ENCODE results near the gene R3HDM4.
A peak's percentile ranks its signal among the peaks of the same experiment; 100 is the strongest.
"Not testable (repeated sequence)": the region's sequence is repeated elsewhere in the genome, so short reads cannot be mapped to it uniquely, and the experiment has no call there.

The R3HDM4 gene

DNA sequence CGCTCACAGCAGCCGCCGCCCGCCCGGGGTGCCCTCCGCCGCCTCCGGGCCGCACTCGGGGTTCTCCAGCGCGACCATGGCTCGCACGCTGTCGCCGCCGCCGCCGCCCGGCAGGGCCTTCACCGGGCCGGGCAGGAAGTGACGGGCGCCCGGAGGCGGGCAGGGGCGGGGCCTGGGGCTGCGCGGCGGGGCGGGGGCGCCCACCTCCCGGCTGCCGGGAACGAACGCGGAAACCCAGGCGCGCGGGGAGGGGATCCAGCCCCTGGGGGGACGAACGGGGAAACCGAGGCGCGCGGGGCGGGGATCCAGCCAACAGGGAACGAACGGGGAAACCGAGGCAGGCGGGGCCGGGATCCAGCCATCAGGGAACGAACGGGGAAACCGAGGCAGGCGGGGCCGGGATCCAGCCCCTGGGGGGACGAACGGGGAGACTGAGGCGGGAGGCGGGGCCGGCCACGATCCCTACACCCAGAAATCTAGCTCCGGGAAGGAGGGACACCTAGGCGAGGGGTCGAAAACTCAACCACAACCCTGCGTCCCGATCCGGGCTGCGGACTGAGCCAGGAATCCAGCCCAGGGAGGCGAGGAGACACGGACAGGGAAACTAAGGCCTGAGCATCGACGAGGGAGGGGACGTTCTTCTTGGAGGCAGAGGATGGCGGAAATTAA lies at the start of gene R3HDM4:
R3HDM4 (minus strand) TSS at position 140 of the 669 bp plus-strand sequence; CDS start at position 78, 62 bp downstream.
- peak; percentile 43 for DNase-seq

DNA sequence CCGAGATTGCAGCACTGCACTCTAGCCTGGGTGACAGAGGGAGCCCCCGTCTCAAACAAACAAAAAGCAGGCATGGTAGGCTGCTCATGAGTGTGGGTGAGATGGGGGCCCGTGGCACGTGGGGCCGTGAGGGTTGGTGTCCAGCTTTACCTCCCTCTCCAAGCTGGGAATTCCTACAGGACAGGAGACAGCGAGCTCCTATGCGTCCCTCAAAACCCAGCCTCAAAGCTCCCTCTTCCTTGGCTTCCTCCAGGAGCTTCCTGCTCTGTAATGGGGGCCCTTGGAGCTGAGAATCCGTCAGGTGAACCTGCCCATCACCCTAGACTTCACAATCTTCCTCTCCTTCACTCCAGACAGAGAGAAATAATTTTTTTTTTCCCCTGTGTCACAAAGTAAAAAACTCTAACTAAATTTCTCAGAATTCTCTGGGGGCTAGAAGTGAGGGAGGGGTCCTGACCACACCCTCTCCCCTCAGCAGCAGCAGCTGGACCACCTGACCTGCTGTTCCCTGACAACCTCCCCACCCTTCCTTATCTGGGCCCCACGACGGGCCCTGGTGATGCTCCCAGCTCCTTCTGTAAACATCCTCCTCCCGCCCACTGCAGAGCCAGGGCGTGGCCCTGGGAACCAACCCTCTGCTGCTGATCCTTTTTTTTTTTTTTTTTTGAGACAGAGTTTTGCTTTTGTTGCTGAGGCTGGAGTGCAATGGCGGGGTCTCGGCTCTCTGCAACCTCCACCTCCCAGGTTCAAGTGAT lies 49.0 kb upstream of the R3HDM4 start:
- no peak for DNase-seq

DNA sequence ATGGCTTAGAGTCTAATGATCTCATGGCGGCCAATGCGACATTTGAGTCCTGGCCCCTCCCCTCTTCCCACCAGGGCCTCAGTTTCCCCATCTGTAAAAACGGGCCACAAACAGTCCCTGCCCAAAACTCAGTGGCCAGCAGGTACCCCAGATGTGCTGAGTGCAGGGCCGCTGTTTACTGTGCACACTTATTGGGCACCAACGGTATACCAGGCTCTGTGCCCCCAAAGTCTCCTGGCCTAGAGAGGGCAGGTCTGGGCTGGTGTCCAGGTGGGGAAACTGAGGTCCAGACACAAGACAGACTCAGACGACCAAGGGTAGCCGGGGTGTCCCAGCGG lies 47.6 kb upstream of the R3HDM4 start:
- DNase-seq: no peak

DNA sequence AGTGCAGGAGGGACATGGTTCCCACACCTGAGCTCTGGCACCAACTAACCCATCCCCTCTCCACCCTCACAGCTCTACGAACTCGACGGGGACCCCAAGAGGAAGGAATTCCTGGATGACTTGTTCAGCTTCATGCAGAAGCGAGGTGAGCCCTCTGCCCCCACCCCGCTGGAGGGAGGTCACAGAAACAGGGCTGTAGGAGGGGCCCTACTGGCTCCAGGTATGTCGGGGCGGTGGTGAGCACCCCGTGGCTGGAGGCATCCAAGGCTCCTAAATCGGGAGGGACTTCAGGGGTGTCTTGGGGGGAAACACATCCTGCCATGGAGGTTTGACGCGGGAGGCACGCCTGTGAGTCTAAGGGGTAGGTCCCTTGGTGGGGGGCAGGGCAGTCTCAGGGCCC lies 47.0 kb upstream of the R3HDM4 start:
- no peak for DNase-seq

DNA sequence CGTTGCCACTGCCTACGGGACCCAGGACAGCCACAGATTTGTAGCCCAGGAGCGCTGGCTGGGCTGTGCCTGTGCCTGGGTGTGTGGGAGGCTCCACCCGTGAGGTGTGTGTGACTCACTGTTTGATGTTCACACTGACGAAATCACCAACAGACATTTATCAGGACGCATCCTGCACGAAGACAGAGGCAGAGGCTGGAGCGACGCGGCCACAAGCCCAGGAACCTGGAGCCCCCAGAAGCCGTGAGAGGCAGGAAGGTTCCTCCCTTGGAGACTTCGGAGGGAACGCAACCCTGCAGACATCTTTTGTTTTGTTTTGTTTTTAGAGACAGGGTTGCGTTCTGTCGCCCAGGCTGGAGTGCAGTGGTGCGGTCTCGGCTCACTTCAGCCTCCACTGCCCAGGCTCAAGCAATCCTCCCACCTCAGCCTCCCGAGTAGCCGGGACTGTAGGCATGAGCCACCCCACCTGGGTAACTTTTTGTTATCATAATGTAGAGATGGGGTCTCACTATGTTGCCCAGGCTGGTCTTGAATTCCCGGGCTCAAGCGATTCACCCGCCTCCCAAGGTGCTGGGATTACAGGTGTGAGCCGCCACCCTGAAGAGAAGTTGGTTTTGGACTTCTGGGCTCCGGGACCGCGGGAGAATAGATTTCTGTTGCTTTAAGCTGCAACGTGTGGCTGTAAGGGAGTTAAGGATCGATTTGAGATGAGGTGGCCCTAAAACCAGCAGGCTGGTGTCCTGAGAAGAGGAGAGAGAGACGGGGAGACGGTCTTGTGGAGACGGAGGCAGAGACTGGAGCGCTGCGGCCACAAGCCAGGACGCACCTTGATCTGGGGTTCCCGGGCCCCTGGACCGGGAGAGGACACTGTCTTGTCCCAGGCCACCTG lies 46.2 kb upstream of the R3HDM4 start:
- no peak for DNase-seq

DNA sequence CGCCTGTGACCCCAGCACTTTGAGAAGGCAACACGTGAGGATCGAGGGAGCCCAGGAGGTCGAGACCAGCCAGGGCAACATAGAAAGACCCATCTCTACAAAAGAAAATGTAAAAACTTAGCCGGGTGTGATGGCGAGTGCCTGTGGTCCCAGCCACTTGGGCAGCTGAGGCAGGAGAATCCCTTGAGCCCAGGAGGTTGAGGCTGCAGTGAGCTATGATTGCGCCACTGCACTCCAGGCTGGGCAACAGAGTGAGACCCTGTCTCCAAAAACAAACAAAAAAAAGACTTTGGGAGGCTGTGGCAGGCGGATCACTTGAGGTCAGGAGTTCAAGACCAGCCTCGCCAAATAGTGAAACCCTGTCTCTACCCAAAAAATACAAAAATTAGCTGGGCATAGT lies 44.6 kb upstream of the R3HDM4 start:
- DNase-seq: not testable (repeated sequence)

DNA sequence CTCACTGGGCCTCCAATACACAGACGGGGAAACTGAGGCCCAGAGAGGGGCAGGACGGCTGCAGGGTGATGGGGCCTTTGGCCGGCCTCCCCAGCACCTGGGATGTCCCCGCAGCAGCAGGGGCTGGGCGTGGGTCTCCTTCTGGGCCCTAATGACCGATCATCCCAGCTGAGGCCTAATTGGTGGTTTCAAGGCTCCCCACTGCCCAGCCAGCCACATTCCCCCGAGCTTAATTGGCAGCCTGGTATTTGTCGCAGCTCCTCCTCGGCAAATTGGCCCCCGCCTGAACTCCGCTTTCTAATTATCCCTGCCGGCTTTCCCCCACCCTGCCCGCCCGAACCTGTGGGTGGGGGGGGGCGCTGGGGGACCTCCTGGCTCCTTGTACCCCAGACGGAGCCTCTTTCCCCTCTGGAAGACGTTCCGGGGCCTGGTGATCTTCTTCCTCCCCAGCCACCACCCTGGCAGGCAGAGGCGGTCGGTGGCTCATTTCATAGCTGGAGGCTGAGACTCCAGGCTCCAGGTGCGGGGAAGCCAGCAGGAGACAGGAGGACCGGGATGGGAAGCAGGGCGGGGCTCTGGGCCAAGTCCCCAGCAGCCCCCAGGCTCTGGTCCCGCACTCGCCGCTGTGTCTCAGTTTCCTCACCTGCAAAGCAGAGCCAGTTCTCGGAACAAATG lies 43.9 kb upstream of the R3HDM4 start:
- no peak for DNase-seq

DNA sequence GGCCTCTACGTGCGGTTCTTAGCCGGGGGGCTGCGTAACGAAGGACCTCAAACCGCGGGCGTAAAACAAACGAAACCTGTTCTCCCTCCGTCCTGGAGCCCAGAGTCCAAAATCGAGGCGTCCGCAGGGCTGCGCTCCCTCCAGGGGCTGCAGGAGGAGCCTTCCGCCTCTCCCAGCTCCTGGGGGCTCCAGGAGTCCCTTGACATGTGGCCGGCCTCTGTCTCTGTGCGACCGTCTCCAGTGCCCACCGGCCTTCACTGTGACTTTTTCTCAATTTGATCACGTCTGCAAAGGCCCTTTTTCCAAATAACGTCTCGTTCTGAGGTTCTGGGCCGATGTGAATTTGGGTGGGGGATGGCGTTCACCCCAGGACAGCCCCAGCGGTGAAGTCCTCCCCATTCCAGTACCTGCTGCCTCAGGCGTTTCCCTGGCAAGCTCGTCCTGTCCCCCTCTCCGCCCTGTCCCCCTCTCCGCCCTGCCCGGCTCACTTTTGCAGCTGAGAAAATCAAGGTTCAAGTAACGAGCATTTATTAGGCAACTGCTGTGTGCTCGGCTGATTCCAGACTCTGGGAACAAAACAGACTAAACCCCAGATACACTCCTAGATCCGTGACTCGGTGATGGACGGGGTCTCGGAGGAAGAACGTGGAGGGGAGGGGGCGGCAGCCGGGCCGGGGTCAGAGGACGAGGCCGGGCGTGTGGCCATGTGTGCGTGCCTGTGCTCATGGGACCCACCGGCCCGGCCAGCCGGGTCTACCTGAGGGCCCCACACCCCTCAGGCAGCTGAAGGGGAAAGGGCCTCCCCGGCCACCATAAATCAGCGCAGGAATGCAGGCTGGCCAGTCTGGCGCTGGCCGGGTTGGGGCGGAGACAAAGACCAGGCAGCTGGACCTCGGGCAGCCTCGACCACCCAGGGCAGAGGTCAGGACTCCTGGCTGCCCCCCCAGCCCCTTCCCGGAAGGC lies 43.1 kb upstream of the R3HDM4 start:
- DNase-seq: no peak

DNA sequence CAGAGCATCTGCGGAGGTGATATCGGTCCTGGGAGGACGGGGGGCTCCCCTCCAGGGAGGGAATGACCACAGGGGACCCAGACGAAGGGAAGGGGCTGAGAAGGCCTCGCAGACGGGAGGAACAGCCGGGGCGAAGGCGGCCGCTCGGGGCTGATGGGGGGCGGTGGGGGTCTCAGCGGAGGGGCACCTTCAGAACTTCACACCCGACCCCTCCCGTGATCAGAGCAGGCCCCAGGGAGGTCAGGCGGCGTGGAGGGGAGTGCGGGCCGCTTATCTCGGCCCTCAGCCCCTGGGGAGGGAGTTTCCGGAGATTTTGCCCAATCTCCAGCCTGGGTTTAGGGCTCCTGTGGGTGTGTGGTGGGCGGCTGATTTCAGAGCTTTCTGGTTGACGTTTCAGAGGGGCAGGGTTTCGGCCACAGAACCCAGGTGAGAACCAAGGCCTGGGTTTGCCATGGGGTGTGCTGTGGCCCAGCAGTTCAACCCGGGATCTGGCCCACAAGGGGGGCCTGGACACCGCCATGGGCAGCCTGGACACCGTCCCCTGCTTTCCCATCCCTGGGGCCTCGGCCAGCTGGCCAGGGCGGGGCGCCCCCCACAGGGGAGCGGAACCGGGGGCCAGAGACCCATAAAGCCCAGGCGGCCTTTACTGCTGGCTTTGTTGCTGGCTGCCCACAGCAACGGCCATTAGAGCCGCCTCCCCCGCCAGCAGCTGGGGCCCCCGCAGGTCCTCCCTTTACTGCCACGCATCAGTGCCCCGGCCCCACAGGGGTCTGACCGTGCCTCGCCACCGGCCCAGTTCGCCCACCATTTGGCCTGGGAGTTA lies 41.9 kb upstream of the R3HDM4 start:
- DNase-seq: no peak

DNA sequence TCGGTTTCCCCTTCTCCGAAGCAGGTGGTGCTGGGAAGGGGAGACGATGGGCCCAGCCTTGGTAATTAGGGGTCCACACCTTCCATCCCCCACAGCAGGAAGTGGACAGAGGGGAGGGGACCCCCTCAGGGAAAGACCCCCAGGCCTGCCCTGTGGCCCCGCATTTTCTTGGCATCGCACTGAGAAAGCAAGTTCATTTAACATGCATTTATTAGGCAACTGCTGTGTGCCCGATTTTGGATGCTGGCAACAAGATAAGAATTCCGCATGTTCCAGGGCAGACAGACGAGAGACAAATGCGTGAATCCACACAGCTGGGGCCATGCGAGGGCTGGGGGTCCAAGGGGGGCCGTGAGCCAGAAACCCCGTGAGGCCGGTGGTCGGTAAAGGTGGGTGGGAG lies 41.3 kb upstream of the R3HDM4 start:
- DNase-seq: no peak

DNA sequence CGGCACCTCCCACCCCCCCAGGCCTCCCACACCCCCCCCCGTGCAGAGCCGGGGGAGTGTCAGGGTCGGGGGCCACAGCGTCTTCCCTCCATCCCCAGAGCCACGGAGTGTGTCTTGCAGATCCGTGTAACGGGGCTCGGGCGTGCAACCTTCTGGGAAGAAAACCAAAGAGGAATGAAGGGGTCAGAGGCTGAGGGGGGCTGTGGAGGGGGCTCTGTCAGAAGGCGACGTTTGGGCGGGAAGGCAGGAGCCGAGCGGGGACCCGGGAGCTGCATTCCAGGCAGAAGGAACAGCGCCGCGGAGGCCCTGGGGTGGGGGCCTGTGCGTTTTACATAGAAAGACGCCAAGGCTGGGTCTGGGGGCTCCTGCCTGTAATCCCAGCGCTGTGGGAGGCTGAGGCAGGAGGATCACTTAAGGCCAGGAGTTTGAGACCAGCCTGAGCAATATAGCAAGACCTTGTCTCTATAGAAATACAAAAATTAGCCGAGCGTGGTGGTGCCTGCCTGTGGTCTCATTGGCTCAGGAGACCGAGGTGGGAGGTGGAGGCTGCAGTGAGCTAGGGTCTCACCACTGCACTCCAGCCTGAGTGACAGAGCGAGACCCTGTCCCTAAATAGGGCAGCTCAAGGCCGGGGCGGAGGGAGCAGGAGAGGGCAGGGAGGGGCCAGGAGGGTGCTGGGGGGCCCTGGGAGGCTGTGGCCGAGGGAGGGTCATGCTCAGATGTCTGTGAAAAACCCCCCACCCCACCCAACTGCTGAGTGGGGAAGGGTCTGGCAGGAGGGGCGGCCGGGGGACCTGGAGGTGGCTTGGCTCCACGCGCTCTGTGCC lies 40.6 kb upstream of the R3HDM4 start:
- no peak for DNase-seq

DNA sequence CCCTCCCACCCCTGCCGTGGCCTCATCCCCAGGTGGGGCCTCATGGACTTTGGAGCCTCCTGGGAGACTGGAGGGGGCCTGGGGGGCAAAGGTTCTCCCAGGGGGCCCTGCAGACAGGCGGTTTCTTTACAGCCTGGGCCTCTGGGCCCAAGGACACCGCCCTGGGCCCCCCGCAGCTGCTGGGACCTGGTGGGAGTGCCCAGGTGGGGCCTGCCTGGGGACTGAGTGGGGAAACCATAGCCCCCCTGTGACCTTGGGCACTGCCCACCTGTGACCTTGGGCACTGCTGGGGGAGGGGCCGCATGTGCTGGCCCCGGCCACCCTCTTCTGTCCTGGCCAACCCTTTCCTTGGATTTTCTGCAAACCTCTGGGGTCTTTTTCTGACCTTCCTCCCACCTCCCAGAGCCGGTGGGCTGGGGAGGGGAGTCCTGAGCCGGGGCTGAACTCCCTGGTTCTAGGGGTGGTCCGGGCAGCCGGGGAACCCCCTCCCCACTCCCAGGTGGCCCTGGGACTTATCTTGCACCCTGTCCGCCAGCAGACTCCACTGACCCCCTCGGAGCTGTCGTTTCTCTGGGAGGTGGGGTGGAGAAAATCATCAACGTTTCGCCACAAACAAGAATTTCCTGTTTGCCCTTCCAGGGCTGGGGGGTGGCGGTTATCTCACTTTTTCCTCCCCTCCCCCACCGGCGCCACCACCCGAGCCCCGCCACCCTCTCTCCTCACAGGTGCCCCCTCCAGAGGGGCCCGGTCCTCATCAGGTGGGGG lies 39.8 kb upstream of the R3HDM4 start:
- no peak for DNase-seq

DNA sequence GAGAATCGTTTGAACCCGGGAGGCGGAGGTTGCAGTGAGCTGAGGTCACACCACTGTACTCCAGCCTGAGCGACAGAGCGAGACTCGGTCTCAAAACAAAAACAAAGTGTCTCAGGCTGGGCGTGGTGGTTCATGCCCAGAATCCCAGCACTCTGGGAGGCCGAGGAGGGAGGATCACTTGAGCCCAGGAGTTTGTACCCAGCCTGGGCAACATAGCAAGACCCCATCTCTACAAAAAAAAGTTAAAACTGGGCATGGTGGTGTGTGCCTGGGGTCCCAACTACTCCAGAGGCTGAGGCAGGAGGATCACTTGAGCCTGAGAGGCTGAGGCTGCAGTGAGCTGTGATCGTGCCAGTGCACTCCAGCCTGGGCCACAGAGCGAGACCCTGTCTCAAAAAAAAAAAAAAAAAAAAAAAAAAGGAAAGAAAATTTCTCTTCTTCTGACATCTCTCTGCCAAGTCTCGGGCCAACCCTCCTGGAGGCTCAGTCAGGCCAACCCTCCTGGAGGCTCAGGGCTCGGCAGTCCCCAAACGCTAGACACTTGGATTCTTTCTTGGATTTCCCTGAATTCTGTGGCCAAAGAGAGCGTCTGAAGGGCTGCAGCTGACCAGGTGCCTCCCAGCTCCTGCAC lies 39.1 kb upstream of the R3HDM4 start:
- DNase-seq: no peak

DNA sequence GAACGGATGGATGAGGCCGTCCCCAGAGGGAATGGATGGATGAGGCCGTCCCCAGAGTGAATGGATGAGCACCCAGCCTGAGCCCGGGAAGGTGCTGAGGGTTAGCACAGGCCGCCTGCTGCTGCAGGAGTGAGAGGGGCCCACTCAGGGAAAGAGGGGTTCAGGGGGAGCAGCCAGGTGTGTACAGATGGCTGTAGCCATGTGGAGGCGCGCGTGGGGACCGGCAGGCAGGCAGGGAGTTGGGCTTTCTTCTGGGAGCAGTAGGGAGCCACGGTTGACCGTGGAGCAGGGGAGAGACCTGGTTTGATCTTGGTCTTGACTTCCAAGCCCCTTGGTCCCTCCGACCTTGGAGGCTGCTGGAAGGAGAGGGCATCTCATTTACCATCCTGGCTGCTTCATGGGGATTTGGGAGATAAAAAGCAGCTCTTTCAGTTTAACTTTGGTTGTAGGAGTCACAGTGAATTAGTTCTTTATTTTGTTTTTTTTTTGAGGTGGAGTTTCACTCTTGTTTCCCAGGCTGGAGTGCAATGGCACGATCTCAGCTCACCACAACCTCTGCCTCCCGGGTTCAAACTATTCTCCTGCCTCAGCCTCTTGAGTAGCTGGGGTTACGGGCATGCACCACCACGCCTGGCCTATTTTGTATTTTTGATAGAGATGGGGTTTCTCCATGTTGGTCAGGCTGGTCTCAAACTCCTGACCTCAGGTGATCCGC lies 37.5 kb upstream of the R3HDM4 start:
- DNase-seq: no peak

DNA sequence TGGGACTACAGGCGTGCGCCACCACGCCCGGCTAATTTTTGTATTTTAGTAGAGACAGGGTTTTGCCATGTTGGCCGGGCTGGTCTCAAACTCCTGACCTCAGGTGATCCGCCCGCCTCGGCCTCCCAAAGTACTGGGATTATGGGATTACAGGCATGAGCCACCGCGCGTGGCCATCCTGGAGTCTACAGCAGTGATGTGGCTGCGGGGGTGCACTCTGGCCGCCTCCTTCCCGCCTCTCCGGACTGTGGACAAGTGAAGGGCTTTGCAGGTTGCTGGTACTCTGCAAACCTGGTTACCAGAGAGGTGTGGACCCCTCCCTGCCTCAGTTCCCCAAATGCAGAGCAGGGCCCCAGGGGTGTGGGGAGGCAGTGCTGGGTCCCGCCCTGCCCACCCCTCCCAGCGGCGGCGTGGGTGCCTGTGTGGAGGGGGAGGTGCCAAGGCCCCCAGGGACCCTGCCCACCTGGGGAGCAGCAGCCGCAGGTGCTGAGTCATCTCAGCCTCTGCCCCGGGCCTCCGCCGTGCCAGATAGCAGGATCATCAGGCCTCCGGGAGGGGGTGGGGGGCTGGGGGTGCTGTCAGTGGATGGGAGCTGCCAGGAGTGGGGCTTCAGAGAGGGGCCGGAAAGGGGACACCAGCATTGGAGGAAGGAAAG lies 36.0 kb upstream of the R3HDM4 start:
- no peak for DNase-seq

DNA sequence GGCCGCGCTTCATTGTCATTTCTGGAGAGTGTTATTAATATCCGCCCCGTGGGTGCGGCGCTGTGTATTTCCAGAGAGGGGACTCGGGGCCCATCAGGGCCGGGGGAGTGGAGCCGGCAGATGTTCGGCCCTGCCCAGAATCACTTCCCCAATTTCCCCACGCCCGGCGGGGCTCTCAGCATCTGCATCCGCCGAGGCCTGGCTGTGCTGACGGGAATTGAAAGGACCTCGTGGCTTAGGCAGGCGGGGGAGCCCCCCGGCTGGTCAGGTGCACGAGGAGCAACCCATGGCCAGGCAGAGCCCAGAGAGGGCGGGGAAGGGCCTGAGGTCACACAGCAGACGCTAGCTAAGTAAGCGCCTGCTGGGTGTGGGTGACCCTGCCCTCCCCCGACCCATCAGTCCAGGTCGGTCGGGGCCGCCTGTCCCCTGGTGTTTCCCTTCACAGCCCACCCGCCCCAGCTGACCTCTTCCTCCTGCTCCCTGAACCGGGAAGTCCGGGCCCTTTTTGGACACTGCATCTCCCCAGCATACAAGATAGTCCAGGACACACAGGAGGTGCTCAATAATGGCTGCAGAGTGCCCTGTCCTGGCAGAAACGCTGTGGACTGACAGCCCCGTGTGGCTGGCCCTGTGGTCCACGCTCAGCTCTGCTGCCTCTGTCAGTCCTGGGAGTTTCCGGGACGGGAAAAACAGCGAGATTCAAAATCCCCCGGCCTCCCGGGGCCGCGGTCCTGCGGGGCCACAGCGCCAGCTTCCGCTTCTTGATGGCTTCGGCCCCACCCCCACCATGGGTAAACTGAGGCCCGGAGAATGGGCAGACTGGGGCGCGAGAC lies 34.9 kb upstream of the R3HDM4 start:
- no peak for DNase-seq
